Measurements from ENCODE around the gene DCAF10.

- TF ChIP-seq POLR2A (IDR thresholded peaks at IDR 0.05) (no peak), CTCF (IDR thresholded peaks at IDR 0.05) (no peak)
Measured at GRCh38 chr9:37776328-37776727, 24.3 kb upstream of the DCAF10 start.
